GM20000 (cell line): Measurements from ENCODE around the gene LILRB2.

ENCODE experiments used
- DNase-seq: peaks from one replicate; pipeline ENCODE4 v3.0.0; 2012; ENCODE audit warnings: low spot score
- TF ChIP-seq, protein P1 (sequence below): IDR thresholded peaks from 2 replicates; pipeline ENCODE4 v1.5.1; 2012; ENCODE audit warnings: mild to moderate bottlenecking, control low read depth; ENCODE audit errors: extremely low read depth, missing control alignments

Gene LILRB2

DNA sequence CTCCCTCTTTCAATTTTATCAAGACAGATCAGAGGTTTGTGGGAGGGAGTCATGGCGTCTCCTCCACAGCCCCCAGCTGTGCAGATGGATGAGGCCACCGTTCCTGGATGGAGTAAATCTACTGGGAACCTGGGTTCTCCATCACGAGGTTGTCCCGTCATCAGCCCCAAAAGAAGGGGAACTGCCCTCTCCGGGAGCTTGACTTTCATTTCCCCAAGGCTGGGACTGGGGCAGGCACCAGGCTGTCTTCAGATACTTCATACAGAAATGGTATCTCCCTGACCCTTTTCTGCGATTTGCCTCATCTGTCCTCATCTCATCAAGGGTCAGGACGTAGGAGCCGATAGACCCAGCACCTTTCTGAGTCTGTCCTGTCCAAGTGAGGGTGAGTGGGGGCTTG, 9.8 kb downstream of the LILRB2 start:
- DNase-seq, result no peak
- TF ChIP-seq, protein P1, sequence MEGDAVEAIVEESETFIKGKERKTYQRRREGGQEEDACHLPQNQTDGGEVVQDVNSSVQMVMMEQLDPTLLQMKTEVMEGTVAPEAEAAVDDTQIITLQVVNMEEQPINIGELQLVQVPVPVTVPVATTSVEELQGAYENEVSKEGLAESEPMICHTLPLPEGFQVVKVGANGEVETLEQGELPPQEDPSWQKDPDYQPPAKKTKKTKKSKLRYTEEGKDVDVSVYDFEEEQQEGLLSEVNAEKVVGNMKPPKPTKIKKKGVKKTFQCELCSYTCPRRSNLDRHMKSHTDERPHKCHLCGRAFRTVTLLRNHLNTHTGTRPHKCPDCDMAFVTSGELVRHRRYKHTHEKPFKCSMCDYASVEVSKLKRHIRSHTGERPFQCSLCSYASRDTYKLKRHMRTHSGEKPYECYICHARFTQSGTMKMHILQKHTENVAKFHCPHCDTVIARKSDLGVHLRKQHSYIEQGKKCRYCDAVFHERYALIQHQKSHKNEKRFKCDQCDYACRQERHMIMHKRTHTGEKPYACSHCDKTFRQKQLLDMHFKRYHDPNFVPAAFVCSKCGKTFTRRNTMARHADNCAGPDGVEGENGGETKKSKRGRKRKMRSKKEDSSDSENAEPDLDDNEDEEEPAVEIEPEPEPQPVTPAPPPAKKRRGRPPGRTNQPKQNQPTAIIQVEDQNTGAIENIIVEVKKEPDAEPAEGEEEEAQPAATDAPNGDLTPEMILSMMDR, result no peak

DNA sequence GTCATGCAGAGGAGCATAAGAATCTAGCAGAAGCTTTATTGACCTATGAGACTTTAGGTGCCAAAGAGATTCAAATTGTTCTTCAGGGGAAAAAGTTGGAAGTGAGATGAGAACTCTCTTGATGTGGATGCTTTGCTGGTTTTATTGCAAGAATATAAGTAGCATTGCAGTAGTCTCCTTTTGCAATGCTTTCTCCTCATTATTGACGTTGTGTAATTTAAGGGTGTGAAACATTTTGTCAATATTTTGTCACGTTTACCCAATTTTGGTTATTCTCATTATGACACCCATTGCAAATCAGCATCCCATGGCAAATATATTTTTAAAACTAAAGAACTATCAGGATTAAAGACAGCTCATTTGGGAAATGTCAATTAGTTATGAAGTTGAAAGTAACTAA, 12.0 kb downstream of the LILRB2 start:
- TF ChIP-seq, protein P1, result no peak
- DNase-seq, result no peak

DNA sequence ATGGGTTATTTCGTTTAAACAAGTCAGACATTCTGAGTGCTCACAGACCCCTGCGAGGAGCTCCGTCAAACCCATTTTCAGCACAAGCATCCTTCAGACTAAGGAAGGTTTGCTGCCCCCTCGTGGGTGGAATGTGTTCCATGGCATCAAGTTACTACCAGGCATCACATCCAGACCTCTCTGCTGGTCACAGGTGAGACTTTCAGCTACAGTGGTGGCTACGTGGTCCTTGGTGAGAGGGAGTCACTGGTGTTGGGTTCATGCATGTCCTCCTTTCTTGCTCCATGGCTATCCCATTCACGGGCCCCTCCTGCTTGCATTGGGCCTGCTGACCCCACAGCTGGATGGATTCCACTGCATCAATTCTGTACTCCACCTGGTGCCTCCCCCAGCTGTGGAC, 14.8 kb downstream of the LILRB2 start:
- TF ChIP-seq, protein P1, result peak; percentile 50
- DNase-seq, result peak; percentile 71

DNA sequence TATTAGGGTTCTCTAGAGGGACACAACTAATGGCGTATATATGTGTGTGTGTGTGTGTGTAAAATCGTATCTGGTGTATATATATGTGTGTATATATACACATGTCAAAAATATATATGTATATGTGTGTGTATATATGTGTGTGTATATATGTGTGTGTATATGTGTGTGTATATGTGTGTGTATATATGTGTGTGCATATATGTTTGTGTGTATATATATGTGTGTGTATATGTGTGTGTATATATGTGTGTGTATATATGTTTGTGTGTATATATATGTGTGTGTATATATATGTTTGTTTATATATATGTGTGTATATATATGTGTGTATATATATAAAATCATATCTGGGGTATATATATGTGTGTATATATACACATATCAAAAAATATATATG, 18.4 kb downstream of the LILRB2 start:
- TF ChIP-seq, protein P1, result no peak
- no peak for DNase-seq

DNA sequence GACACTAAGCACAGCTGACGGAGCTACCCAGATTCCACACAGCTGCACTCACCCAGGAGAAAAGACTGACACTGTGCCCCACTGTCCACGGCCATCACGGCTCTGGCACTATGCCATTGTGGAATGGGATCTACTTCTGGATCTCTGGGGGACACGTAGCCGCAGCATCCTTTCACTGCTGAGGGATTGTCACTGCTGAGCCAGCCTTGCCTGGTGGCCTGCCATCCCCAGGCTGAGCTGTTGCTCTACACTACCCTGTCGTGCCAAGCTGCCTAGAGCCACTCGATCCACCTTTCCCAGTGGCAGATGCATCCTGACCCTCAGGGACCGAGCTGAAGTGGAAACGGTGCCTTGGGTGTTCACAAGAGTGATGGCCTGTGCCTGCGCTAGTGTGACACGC, 18.8 kb downstream of the LILRB2 start:
- TF ChIP-seq, protein P1, result no peak
- DNase-seq, result no peak

DNA sequence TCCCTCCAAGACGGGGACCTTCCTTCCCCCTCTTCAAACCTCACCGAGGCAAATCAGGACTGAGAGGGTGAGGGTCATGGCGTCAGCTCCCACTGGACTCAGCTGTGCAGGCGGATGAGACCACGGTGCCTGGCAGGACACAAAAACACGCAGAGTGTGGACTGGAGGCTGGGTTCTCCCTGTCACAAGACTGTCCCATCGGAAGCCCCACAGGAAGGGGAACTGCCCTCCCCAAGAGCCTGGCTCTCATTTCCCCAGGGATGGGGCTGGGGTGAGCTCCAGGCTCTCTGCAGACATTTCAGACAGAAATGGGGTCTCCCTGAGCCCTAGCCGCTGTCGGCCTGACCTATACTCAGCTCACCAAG, 23.8 kb downstream of the LILRB2 start, which contains the start of gene LILRB5:
LILRB5 (minus strand) TSS at position 158 of the 365 bp plus-strand sequence; CDS start at position 78, 80 bp downstream.
- TF ChIP-seq, protein P1, result no peak
- no peak for DNase-seq

DNA sequence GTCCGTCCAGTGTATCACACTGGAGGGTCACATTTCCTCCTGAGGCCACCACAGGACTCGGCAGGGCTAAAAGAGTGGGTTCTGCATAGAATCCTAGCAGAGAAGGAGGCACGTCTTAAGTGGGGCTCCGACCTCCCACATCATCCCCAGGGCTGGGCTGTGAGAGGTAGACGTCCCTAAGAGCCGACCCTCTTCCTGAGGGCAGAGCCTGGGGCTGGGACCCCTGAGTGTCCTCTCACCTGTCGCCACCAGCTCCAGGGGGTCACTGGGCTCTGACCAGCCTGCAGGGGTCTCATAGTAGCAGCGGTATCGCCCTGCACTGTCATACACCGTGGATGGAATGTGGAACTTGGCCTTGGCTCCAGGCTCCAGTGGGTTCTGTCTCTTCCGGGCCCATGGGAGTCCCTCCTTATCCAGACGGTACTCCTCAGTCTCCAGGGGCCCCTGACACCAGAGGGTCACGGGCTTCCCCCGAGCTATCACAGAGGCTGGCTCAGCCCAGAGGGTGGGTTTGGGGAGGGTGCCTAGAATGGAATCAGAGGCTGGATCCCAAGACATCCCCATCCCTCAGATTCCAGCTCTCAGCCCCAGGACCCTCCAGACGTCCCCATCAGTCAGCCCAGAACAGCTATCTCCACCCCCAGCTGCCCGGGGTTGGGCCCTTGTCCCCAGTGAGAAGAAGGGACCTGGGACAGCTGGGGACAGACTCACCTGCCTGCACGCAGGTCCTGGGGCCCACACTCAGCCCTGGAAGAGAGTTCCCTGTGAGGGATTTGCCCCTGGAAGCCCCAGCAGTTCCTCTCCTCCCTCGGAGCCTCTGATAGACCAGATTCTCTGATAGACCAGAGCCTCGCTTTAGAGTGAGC, 24.4 kb downstream of the LILRB2 start:
- TF ChIP-seq, protein P1, result no peak
- no peak for DNase-seq
